ENCODE measurements around the gene TTC28.

Gene TTC28

DNA sequence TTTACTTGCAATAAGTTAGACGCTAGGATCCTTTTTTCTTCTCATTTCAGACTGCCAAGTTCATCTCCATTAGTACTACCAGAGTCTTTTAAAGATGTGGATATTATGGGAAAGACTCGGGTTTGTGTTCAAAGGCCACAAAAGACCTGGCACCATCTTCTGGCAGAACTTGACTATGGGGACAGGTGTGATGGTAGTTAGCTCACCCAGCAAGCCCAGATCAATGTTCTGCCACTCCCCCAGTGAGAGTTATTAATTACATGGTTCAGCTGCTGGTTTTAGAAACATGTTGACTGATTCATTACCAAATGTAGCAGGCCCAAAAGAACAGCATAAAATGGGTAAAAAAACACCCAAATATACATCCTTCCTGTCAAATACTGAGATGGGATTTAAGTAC is 427.1 kb downstream of the TTC28 start:
- DNase-seq: no peak

DNA sequence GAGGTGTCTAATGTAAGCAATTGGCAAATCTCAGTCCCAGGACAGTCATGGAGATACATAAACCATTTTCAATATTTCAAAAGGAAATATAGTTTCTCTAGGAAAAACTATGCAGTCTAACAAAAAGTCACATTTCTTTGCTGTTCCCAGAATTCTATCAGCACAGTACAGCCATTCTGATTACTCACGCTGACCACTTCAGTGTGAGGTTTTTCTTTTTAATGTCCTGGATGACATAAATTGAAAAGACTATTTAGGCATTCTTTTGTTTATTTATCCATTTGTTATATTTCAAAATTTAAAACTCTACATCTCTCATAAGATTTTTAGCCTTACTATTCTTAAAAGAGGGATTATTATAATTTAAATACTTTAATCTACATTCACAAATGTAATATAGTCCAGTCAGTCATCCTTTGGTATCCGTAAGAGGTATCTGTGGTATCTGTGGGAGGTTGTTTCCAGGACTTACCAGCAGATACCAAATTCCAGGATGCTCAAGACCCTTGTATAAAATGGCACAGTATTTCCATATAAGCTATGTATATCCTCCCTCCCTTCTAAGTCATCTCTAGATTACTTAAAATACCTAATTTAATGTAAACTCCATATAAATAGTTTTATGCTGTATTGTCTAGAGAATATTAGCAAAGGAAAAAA is 429.5 kb downstream of the TTC28 start:
- no peak for DNase-seq

DNA sequence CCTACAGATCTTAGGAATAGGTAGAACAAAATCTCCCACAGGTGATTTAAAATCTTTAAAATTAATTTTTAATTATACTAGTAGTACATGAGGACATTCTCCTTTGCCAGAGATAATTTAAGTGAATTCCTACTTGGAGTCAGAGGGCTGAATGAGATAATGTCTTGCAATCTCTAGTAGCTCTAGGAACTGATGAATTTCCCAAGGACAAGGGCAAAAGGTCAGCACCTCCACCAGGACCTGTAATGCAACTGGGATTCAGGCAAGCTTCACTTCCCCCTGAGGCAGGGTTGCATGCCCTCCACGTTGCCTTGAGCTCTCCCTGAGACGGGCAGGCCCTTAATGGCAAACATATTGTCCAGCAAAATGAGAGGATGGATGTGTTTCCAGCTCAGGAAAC is 430.2 kb downstream of the TTC28 start:
- DNase-seq: no peak

DNA sequence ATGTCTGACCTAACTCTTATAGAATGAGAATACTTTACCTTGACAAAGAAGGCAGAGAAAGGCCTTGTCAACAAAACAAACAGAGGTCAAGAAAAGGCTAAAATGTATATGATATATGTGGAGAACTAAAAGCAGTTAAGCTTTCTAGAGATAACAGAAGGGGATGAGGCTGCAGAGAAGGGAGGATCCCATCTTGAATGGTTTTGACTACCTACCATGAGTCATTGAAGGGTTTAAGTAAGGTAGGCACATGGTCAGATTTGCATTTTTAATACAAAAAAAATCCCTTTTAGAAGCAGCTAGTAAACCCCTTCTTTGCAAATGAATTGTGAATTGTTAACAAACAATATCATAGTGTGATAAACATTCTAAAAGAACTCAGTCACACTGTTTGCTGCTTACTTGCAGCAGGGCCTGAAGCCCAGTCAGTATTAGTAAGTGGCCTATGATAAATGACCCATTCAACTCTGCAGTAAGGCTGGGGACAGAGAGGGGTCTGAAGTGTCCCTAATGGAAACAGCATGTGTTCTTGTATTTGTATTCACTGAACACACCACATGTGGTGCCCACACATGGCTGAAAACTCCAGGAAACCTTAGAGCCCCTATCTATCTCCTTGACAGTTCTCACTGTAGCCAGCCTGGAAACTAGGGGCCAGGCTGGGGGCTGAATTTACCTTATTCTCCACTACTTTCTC is 431.8 kb downstream of the TTC28 start:
- no peak for DNase-seq

DNA sequence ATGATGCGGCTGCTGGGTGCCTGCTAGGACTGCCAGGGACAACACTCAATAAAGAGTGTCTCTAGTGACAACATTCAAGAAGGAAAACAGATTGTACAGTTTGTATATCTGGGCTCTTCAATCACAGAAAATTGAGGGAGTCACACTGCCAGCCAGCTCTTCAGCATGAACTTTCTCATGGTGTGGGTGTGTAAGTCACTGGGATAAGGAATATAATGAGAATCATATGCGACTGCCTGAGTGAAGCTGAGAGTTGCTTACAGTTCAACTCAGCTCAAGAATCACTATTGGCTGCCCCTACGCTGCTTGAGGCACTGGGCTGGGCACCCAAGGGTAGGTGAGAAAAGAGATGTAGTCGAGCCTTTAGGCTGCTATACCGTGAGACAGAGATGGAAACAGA is 432.5 kb downstream of the TTC28 start:
- DNase-seq: no peak

DNA sequence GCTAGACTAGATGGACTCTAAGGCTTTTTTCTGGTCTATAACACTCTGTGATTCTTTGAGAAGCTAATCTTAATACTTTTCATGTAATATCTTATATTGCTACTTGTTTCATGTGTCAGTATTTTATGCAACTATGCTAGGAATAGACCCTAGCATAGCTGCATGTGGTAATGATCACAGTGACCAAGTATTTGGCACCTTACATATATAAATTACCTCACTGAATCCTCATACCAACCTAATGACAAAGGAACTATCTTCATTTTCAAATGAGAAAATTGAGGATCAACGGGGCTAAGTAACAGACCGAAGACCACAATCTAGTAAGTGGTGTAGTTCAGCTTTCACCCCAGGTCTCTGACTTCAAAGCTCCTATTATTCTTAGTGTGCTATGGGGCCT is 433.2 kb downstream of the TTC28 start:
- no peak for DNase-seq

DNA sequence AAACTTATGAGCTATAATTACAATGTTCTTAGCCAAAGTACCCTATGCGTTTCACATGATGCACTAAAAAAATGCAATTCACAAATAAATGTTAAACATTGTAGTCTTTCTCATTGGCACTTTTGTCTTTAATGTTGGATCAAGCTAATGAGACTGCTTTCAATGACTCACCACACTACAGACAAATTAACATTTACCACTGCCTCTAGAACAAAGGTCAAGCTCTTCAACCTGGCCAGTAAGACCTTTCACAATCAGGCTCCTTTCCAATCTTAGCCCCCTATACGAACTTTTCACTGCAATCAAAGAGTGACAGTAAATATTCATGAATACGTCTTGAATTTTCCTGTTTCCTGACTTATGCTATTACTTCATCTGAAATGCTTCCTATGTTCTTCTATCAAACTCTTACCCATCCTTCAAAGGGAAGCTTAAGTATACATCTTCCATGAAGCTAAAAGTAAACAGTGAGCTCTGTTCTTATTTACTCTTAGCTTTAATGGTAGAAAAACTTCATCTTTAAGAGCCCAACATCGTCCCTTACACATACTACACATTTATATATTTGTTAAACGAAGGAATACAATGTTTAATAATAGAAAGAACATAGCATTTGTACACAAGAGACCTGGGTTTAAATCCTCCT is 433.9 kb downstream of the TTC28 start:
- no peak for DNase-seq

DNA sequence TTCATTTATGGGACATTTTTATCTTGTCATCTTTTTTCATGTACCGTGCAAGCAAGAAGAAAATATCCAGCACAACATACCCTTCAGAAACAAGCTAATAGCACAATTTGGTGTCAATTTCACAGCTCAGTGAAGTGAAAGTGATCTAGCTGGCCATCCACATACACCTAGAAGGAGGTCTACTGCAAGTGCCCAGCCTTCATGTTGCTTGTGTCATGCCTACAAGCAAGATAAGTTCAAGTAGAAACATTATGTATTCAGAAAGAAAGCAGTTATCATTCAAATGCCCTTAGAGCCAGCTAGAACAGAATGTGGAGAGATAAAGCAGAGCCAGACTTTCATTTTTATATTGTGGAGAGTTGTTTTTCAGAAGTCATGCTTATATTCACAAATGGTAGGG is 434.9 kb downstream of the TTC28 start:
- DNase-seq: no peak

DNA sequence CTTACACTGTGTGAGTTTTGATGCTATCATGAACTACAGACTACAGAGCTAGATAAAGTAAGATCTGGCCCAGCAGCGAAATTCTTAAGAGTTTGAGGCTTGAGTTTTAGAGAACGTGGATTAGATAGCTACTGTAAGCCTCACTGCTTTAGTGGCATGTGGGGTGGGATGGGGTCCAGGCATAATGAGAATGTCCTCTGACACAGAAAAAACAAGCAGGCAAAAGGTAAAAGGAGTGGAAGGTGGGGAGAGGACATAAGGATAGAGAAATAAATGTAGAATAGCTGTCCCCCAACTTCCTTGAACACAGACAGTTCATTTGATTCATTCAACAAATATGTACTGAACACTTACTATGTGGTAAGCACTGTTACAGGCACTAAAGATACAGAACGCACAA is 436.1 kb downstream of the TTC28 start:
- no peak for DNase-seq

DNA sequence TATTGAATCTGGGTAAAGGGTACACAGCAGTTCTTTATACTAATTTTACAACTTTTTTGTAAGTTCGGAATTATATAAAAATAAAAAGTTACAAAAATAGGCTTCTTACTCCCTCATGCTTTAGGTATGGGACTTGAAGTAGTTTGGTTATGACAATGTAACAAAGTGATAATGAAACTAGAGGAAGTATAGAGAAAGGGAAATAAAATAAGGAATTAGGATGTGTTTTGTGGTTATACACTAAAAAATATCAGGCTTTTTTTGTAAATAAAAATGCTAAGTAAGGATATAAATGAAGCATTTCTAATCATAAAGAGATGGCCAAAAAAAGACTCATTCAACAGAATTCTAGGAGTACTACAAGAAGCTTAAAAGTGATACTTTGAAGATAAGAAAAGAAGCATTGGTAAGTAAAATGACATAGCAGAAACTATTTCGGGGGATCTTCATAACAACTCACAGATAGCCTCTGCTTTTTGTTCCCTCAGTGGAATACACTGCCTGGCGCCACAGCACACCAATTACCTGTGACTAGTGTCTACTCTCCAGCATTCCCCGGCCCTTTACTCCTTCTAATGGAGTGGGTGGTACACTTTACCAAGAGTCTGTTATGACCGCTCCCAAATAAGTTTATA is 437.9 kb downstream of the TTC28 start:
- DNase-seq: no peak

DNA sequence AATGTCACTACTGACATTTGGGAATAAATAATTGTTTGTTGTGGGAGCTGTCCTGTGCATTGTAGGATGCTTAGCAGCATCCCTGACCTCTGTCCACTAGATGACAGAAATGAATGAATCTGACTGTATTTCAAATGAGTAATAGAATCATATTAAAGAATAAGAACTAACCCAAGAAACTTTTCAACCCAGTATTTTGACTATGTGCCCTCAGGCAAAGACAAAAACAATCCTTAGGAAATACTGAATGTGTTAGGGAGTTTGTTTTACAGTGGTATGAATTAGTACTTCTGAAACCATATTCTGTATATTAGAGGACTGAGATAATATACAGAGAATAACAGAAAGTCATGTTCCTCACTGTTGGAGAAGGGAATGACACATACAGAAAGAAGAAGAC is 439.7 kb downstream of the TTC28 start:
- no peak for DNase-seq

DNA sequence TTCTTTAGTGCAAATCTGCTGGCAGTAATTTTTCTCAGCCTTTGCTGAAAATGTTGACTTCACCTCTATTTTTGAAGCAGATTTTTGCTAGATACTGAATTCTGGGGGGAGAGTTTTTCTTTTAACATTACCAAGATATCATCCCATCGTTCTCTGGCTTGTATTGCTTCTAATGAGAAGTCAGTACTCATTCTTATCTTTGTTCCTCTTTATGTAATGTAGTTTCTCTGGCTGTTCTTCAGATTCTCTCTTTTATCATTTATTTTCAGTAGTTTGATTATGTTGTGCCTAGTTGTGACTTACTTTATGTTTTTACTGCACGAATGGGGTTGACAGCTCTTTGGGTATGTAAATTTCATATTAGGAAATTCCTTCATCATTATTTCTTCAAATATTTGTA is 441.9 kb downstream of the TTC28 start:
- DNase-seq: no peak

DNA sequence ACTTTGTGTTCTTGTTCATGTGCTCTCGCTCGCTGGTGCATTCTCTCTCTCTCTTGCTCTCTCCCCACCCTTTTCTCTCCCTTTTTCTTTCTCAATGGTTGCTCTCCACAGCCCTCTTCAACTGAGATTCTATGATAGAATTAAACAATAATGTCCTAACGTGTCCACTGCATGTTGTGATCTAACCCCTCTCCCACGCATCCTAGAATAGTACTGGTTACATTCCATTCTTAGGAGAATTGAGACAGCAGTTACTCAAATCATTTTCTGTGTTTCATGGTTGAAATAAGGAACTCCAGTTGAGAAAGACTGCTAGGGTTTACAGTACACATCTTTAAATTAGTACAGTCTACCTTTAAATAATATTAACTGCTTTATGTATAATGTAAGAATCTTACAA is 442.5 kb downstream of the TTC28 start:
- DNase-seq: no peak

DNA sequence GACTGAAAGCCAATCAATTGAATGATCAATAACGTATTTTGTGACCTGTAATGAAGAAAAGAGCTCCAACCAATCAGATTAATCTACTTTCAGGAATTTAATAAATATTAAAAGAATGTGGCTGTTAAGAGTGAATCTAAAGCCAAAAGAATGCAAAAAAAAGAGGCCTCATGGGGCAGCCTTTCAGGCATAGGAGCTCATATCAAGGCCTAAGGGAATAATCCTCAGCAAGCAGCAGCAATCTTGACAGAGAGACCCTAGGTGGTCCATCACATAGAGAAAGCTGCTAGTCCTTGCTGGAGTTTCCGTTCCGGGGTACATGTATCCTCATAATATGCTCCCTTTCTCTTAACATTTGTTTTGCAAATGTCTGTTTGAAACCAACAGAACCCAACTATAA is 447.4 kb downstream of the TTC28 start:
- DNase-seq: no peak

DNA sequence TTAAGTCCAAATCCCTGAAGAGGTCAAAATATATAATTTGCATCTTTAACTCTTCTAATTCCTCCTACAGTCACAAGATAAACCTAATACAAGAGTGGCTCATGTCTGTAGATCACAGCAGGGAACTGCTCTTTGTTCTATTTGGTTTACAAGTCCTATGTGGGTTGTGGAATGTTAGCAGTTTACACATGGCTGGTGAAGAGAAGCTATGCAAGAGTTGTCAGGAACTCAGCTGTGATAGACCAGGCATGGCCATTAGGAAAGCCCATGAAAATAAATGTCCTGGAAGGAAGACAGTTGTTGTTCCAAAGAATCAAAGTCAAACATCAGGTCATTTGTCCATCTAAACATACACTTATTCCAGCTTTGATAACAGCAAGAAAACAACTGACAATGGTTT is 448.2 kb downstream of the TTC28 start:
- DNase-seq: no peak

DNA sequence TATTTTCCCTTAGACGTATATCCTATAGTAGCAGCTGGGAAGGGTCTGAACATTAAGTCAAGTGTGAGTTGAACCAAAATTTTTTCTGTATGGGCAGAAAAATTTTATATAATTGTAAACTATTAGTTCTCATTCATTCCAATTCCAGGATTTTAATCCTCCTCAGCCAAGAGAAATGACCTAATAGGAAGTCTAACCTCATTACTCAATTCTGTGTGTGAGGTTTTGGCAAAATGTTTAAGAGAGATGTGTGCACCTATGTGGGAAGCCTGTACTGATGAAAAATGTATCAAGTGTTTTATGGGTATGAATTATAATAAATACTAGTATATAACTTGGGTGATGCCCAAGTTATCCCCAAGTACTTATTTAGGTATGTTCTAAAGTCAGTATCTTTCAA is 449.0 kb downstream of the TTC28 start:
- DNase-seq: no peak

DNA sequence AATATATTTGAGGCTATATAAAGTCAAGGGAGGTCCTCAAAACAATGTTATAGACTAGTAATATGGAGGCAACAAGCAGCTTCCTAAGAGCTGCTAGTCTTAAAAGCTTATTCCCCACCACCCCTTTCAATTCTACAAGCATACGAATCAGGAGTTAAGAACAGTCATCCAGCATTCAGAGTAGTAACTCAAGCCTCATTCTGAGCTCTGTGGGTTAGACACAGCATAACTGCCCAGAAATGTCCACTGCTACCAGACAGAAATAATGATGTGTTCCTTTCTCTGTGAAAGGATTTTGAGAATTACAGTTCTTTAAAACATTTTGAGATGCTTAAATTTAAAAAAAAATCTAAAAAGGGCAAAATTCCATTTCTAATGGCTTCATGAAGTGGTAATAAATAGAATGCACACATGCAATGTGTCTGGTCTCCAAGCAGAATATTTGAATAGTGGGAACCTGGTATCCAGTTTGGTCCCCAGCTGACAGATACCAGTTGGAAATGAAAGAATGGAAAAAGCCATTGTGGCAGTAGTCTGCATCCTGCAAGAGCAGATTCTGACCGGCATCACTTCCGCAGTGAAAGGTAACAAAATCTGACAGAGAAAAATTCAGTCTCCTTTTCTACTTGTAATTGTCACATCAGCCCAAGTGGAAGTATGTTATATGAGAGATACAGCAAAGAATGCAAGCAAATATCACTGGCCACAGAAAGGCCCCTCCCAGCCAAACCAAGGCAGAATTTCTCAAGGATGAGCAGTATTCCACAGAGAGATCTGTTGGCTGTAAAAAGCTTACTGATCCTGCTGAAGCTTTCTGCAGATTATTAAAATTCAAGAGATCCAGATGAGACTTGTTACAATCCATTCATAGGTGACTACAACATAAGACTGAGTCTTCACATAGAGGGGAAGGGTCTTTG is 449.8 kb downstream of the TTC28 start:
- DNase-seq: no peak

DNA sequence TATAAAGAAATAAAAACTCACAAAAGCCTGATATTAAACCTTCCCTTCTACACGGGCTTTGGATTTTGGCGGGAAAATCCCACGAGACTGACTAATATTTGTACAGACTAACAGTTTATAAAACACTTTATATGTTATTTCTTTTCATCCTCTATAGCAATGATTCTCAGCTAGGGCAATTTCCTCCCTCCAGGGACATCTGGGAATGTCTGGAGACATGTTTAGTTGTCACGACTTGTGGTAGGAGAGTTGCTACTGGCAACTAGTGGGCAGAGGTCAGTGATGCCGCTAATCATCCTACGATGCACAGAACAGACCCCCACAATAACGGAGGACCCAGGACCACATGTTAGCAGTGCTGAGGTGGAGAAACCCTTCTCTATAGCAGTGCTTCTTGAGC is 455.8 kb downstream of the TTC28 start:
- no peak for DNase-seq

DNA sequence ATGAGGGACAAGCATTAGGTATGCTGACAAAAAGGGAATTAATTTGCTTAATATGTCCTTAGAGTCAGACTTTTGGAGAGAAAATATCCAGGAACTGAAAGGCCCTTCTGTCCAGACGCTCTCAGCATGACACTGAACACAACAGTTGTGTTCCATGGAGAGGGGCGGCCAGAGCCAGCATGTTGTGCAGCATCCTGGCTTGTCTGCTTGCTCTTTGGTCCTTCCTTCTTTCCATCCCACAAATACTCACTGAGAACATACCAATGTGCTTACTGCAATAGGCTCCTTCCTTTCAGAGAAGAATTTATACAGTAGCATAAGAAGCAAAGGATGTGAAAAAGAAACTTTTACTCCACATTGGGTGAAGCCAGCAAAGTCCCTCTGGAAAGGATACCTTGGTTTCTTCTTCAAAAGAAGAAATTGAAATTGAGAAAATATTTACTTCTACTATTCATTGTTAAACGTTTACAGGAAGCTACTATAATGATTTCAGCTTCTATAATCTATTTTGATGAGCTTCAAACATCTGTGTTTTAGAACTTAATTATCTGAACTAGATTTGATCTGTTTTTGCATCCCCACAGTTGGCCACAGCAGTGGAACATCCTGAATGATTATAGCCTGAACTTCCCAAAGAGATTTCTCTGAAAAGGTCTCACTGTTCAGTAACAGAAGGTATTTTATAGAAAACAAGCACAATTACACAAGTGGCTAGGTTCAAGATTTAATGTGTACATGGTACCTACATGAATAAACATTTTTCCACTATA is 456.5 kb downstream of the TTC28 start:
- DNase-seq: no peak

DNA sequence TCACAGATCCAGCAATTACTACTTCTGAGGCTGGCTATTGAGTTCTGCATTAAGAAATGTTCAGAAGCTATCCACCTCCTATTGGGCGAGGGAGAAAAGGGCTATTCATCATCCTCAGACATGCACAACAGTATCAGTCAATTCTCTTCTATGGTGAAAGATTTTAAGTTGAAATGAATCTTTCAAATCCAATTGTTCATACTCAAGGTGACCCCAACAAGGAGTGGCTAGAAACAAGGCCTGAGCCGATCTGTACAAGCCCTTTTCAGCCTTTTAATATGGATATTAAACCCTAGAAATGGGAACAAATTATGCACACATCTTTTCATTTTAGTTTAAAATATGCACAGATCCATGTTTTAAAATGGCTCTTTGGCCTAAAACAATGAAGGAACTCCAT is 457.1 kb downstream of the TTC28 start:
- no peak for DNase-seq

DNA sequence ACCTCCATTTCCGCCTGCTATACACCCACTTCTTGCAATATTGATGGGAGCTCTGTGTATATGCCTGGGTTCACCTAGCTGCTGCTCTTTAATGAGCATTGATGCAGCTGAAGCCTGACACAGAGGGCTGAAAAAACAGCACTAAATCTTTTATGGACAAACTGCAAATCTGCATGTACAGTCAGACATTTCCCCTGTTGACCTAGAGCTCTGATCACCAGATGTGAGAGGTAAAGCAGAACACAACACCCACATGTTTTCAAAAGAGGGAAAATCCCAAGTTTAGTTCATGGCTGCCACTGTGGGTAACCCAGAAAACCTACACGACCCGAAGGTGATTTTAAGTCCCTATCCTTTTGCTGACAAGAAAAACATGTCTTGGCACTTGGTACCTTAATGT is 457.6 kb downstream of the TTC28 start:
- no peak for DNase-seq
